Measurements from ENCODE around the gene LRRC1.

GRCh38 chr6:53767941-53768340, 26.9 kb upstream of the LRRC1 start:
- TF ChIP-seq POLR2A (IDR thresholded peaks at IDR 0.05) (no peak), CTCF (IDR thresholded peaks at IDR 0.05) (no peak)

Data from thyroid gland (tissue), 4 donors.